GM21423 (cell line): ENCODE data around the gene HMX3.

ENCODE experiments used
- ATAC-seq: cut with Tn5 transposase; IDR thresholded peaks from one replicate; pipeline ENCODE4 v1.9.1; 2021; ENCODE audit warnings: mild to moderate bottlenecking, moderate library complexity; ENCODE audit not compliant: unreplicated experiment

The HMX3 gene

GRCh38 chr10:123134343-123134914 is 1.3 kb upstream of the HMX3 start:
- no peak for ATAC-seq

GRCh38 chr10:123134915-123135414 is 805 bp upstream of the HMX3 start:
- ATAC-seq, result no peak

GRCh38 chr10:123136221-123136805 is 543 bp downstream of the HMX3 start:
- no peak for ATAC-seq

GRCh38 chr10:123136806-123137642 is 1.3 kb downstream of the HMX3 start:
- ATAC-seq, result no peak

GRCh38 chr10:123139165-123139520 is 3.4 kb downstream of the HMX3 start:
- ATAC-seq, result no peak

GRCh38 chr10:123139521-123140163 is 3.9 kb downstream of the HMX3 start:
- no peak for ATAC-seq

- no peak for ATAC-seq
These were observed 4.6 kb downstream of the HMX3 start for GRCh38 chr10:123140164-123140982.

GRCh38 chr10:123140983-123141390 is 5.2 kb downstream of the HMX3 start:
- ATAC-seq, result no peak

GRCh38 chr10:123141791-123142700 is 6.3 kb downstream of the HMX3 start:
- ATAC-seq, result no peak

- ATAC-seq, result no peak
These were observed 7.0 kb downstream of the HMX3 start for GRCh38 chr10:123142701-123143161.

- ATAC-seq, result no peak
These were observed 7.5 kb downstream of the HMX3 start for GRCh38 chr10:123143162-123143824.

- no peak for ATAC-seq
These were observed 8.0 kb downstream of the HMX3 start for GRCh38 chr10:123143825-123144168.

- ATAC-seq, result no peak
These were observed 9.1 kb downstream of the HMX3 start for GRCh38 chr10:123144697-123145541.

GRCh38 chr10:123145542-123146012 is 9.8 kb downstream of the HMX3 start:
- no peak for ATAC-seq

- no peak for ATAC-seq
These were observed 10.5 kb downstream of the HMX3 start for GRCh38 chr10:123146013-123146893.

GRCh38 chr10:123146894-123147634 is 11.3 kb downstream of the HMX3 start:
- ATAC-seq, result no peak
